ENCODE data around the gene SYCP3. TPM values are rescaled to one million over a fixed set of nuclear protein-coding genes. Genes with fewer than 3 reads are reported as not detected.
"Not testable (repeated sequence)": the region's sequence is repeated elsewhere in the genome, so short reads cannot be mapped to it uniquely, and the experiment has no call there.

The SYCP3 gene
- polyA plus RNA-seq, 1 of the 3 experiments (the other 2 are of a cell fraction) = 0.07 TPM

DNA sequence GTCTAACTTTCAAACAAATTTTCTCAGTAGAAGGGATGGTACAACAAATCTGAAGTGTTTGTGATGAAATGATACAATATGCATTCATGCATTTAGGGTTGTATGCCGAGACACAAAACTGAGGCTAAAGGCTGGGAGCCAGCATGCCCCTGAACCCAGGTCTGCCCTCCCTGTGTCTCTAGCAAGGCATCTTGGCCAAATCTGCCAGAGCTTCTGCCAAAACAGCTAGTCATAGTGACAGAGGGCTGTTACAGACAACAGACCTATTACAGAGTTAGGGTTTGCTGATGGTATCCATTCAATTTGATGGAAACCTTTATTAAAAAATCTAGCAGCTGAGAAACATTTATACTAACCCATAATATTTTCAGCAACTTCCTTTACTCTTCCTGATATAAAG, 53.1 kb downstream of the SYCP3 start (continued):
- no peak for TF ChIP-seq TEAD4 (IDR thresholded peaks at IDR 0.05; ENCODE audit: borderline replicate concordance, insufficient read depth)
- TF ChIP-seq POLR2AphosphoS5 (IDR thresholded peaks at IDR 0.05; ENCODE audit: low read depth, low read length) = no peak
- no peak for TF ChIP-seq JUND (IDR thresholded peaks at IDR 0.05)
- TF ChIP-seq RXRA (IDR thresholded peaks at IDR 0.05; ENCODE audit: borderline replicate concordance, low read depth) = no peak

DNA sequence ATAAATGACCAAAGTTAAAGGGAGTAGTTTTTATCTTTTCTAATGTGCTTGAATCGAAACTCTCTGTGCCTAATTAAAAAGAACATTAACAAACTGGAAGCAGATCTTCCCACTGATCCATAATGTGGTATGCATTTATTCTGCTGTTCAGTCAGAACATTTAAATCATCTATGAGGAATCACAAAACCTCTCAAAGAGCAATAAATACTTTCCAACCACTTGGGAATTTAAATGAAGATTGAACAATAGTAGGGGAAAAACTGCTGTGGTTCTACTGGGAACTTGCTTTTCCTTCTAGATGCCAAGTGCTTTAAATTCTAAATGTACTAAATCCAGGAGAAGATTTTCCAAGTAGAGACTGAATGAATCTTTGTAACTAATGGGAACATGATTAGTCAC, 54.2 kb downstream of the SYCP3 start:
- TF ChIP-seq, protein P1, sequence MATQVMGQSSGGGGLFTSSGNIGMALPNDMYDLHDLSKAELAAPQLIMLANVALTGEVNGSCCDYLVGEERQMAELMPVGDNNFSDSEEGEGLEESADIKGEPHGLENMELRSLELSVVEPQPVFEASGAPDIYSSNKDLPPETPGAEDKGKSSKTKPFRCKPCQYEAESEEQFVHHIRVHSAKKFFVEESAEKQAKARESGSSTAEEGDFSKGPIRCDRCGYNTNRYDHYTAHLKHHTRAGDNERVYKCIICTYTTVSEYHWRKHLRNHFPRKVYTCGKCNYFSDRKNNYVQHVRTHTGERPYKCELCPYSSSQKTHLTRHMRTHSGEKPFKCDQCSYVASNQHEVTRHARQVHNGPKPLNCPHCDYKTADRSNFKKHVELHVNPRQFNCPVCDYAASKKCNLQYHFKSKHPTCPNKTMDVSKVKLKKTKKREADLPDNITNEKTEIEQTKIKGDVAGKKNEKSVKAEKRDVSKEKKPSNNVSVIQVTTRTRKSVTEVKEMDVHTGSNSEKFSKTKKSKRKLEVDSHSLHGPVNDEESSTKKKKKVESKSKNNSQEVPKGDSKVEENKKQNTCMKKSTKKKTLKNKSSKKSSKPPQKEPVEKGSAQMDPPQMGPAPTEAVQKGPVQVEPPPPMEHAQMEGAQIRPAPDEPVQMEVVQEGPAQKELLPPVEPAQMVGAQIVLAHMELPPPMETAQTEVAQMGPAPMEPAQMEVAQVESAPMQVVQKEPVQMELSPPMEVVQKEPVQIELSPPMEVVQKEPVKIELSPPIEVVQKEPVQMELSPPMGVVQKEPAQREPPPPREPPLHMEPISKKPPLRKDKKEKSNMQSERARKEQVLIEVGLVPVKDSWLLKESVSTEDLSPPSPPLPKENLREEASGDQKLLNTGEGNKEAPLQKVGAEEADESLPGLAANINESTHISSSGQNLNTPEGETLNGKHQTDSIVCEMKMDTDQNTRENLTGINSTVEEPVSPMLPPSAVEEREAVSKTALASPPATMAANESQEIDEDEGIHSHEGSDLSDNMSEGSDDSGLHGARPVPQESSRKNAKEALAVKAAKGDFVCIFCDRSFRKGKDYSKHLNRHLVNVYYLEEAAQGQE (IDR thresholded peaks at IDR 0.05; ENCODE audit: low read depth, low read length) = no peak
- TF ChIP-seq GATA2 (CRISPR knock-in tag; IDR thresholded peaks at IDR 0.05) (no peak), RFX5 (IDR thresholded peaks at IDR 0.05; ENCODE audit: low read length) (no peak), TCF12 (IDR thresholded peaks at IDR 0.05) (no peak), TEAD4 (IDR thresholded peaks at IDR 0.05; ENCODE audit: borderline replicate concordance, insufficient read depth) (no peak), SMC3 (IDR thresholded peaks at IDR 0.05; ENCODE audit: low read depth, low read length) (no peak)

DNA sequence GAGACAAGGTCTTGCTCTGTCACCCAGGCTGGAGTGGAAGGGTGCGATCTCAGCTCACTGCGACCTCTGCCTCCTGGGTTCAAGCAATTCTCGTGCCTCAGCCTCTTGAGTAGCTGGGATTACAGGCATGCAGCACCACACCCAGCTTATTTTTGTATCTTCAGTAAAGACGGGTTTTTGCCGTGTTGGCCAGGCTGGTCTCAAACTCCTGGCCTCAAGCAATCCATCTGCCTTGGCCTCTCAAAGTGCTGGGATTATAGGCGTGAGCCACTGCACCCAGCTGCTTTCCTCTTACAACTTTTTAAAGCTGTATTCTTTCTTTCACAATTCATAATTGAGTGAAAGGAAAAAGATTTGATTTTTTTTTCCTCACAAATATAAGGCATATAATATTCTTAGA, 57.6 kb downstream of the SYCP3 start:
- H3K9ac ChIP-seq; H3K4me3 ChIP-seq (ENCODE audit: low read depth in 2 of 2, low read length in 1 of 2); H3K4me1 ChIP-seq (ENCODE audit: control insufficient read depth in 1 of 2, insufficient read depth in 2 of 2, low read depth in 1 of 2, low read length in 1 of 2); DNase-seq; H3K9me2 ChIP-seq; H4K20me1 ChIP-seq (ENCODE audit: insufficient read depth); H3K9me3 ChIP-seq; POLR2A ChIA-PET; H3K36me3 ChIP-seq (replicated peaks in 1 of 2; ENCODE audit: control insufficient read depth in 1 of 2, insufficient read depth in 2 of 2, low read length in 1 of 2); H3K27me3 ChIP-seq (ENCODE audit: insufficient read depth); H3K27ac ChIP-seq (ENCODE audit: low read depth in 2 of 2, low read length in 1 of 2); H2AFZ ChIP-seq (ENCODE audit: low read depth); H3K79me2 ChIP-seq (ENCODE audit: insufficient read depth); H3K4me2 ChIP-seq; H3F3A ChIP-seq (replicated peaks; ENCODE audit: insufficient read depth): not testable (repeated sequence)
- CTCF ChIA-PET = interaction anchor here (0.9 to 1.0 kb wide), 2 partner anchors 11 to 15 kb away, joined by 3 to 4 read pairs; no protein-coding TSS in a partner anchor
- WGBS (ENCODE audit: low lambda C conversion rate) = 21% methylated on average over 6 of the region's 6 CpGs

More for the DNA sequence above, 54.2 kb downstream of the SYCP3 start:
- ChIA-PET POLR2A (no interaction called here), CTCF (no interaction called here)
- Histone ChIP-seq H3K36me3 (replicated peaks in 1 of 2; ENCODE audit: control insufficient read depth in 1 of 2, insufficient read depth in 2 of 2, low read length in 1 of 2) (no peaks in the 10 kb centered on the region), H3K27me3 (ENCODE audit: insufficient read depth) (no peaks in the 10 kb centered on the region), H3K27ac (ENCODE audit: low read depth in 2 of 2, low read length in 1 of 2) (no peak overlapping the region), H3K4me1 (ENCODE audit: control insufficient read depth in 1 of 2, insufficient read depth in 2 of 2, low read depth in 1 of 2, low read length in 1 of 2) (no peaks in the 10 kb centered on the region), H3K79me2 (ENCODE audit: insufficient read depth) (no peaks in the 10 kb centered on the region), H3F3A (replicated peaks; ENCODE audit: insufficient read depth) (no peaks in the 10 kb centered on the region), H3K9me3 (no peaks in the 10 kb centered on the region), H3K9me2 (no peaks in the 10 kb centered on the region), H2AFZ (ENCODE audit: low read depth) (no peak overlapping the region), H3K4me2 (no peak overlapping the region), H3K9ac (no peak overlapping the region), H3K4me3 (ENCODE audit: low read depth in 2 of 2, low read length in 1 of 2) (no peak overlapping the region), H4K20me1 (ENCODE audit: insufficient read depth) (no peaks in the 10 kb centered on the region)
- 11% methylated on average over 1 of the region's 1 CpG for WGBS (ENCODE audit: low lambda C conversion rate)
- no peak for DNase-seq

All from SK-N-SH (cell line).